ENCODE measurements around the gene COL6A1.

The COL6A1 gene

GRCh38 chr21:45969921-45970673 lies 11.5 kb upstream of the COL6A1 start:
- TF ChIP-seq FOXP2 (optimal IDR thresholded peaks at IDR 0.05; ENCODE audit: borderline replicate concordance, extremely low read depth, extremely low read length, insufficient read depth) (no peak), TAF1 (IDR thresholded peaks at IDR 0.05; ENCODE audit: borderline replicate concordance, insufficient read depth, low read length) (no peak), SIN3A (IDR thresholded peaks at IDR 0.05; ENCODE audit: borderline replicate concordance, insufficient read depth, low read length) (no peak), POLR2AphosphoS5 (IDR thresholded peaks at IDR 0.05; ENCODE audit: low read depth, low read length) (no peak)
- TF ChIP-seq, protein P1, sequence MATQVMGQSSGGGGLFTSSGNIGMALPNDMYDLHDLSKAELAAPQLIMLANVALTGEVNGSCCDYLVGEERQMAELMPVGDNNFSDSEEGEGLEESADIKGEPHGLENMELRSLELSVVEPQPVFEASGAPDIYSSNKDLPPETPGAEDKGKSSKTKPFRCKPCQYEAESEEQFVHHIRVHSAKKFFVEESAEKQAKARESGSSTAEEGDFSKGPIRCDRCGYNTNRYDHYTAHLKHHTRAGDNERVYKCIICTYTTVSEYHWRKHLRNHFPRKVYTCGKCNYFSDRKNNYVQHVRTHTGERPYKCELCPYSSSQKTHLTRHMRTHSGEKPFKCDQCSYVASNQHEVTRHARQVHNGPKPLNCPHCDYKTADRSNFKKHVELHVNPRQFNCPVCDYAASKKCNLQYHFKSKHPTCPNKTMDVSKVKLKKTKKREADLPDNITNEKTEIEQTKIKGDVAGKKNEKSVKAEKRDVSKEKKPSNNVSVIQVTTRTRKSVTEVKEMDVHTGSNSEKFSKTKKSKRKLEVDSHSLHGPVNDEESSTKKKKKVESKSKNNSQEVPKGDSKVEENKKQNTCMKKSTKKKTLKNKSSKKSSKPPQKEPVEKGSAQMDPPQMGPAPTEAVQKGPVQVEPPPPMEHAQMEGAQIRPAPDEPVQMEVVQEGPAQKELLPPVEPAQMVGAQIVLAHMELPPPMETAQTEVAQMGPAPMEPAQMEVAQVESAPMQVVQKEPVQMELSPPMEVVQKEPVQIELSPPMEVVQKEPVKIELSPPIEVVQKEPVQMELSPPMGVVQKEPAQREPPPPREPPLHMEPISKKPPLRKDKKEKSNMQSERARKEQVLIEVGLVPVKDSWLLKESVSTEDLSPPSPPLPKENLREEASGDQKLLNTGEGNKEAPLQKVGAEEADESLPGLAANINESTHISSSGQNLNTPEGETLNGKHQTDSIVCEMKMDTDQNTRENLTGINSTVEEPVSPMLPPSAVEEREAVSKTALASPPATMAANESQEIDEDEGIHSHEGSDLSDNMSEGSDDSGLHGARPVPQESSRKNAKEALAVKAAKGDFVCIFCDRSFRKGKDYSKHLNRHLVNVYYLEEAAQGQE (IDR thresholded peaks at IDR 0.05; ENCODE audit: insufficient read depth in 1 of 2, low read depth in 2 of 2, low read length in 2 of 2) = no peak

DNA sequence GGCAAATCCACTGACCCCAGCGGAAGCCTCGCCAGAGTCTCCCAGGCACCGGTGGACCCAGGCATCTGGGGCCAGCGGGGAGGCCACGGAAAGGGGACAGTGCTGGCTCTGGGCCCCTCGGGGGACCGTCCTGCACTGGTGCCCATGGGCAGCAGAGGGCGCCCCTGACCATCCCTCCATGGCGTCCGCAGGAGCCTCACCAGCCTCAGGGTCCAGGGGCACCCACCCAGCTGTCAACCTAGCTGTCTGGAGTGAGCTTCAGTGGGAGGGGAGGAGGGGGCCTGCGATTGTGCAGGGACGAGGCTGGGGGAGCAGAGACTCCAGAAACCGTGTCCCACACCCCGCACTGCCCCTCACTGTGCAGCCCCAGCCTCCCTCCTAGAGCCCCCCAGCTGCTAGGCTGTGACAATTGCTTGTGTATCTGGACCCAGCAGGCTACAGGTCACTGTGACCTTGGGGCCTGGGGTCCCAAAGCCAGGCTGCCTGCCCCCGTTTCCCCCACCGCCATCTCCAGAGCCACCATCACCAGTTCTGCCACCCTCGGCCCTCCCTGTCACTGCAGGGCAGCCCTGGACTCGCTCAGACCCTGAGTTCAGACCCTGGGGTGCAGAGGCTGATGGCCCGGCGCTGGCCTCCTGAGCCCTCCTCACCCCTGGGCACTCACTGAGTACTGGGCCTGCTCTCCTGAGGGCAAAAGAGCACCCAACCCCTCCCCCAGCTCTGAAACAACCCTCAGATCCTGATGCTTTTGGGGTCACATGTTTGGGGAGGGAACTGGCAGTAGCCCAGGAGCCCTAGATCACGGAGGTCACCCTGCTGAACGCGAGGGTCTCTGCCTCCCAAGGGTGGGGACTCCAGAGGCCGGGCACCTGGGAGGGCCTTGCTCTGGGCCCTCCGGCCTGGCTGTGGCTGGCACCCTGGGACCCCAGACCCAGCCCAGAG lies 10.6 kb upstream of the COL6A1 start:
- TF ChIP-seq, protein P1 (IDR thresholded peaks at IDR 0.05; ENCODE audit: insufficient read depth in 1 of 2, low read depth in 2 of 2, low read length in 2 of 2) = no peak
- TF ChIP-seq POLR2AphosphoS5 (IDR thresholded peaks at IDR 0.05; ENCODE audit: low read depth, low read length) = no peak
- no peak for TF ChIP-seq SIN3A (IDR thresholded peaks at IDR 0.05; ENCODE audit: borderline replicate concordance, insufficient read depth, low read length)
- no peak for TF ChIP-seq FOXP2 (optimal IDR thresholded peaks at IDR 0.05; ENCODE audit: borderline replicate concordance, extremely low read depth, extremely low read length, insufficient read depth)
- TF ChIP-seq TAF1 (IDR thresholded peaks at IDR 0.05; ENCODE audit: borderline replicate concordance, insufficient read depth, low read length) = no peak

- TF ChIP-seq POLR2AphosphoS5 (IDR thresholded peaks at IDR 0.05; ENCODE audit: low read depth, low read length) (no peak), SIN3A (IDR thresholded peaks at IDR 0.05; ENCODE audit: borderline replicate concordance, insufficient read depth, low read length) (no peak), TAF1 (IDR thresholded peaks at IDR 0.05; ENCODE audit: borderline replicate concordance, insufficient read depth, low read length) (no peak), FOXP2 (optimal IDR thresholded peaks at IDR 0.05; ENCODE audit: borderline replicate concordance, extremely low read depth, extremely low read length, insufficient read depth) (no peak)
- TF ChIP-seq, protein P1 (IDR thresholded peaks at IDR 0.05; ENCODE audit: insufficient read depth in 1 of 2, low read depth in 2 of 2, low read length in 2 of 2) = no peak
Measured at GRCh38 chr21:45971616-45972352, 9.8 kb upstream of the COL6A1 start.

DNA sequence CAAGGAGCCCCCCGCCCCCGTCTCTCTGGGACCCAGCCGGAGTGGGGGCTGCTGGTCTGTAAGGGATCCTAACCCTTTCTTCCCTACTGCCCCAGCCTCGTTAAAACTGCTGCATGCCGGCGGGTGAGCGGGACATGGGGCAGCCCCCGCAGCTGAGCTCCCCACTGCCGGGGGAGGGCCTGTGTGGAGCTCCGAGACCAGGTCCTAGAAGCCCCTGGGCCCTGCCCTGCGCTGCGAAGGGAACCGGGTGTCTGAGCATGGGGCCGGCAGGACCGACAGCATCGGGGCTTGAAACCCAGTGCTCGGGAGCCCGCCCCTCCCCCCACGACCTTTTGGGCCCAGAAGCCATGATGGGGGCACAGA lies 9.2 kb upstream of the COL6A1 start:
- TF ChIP-seq SIN3A (IDR thresholded peaks at IDR 0.05; ENCODE audit: borderline replicate concordance, insufficient read depth, low read length) = no peak
- no peak for TF ChIP-seq FOXP2 (optimal IDR thresholded peaks at IDR 0.05; ENCODE audit: borderline replicate concordance, extremely low read depth, extremely low read length, insufficient read depth)
- TF ChIP-seq, protein P1 (IDR thresholded peaks at IDR 0.05; ENCODE audit: insufficient read depth in 1 of 2, low read depth in 2 of 2, low read length in 2 of 2) = no peak
- TF ChIP-seq POLR2AphosphoS5 (IDR thresholded peaks at IDR 0.05; ENCODE audit: low read depth, low read length) = no peak
- no peak for TF ChIP-seq TAF1 (IDR thresholded peaks at IDR 0.05; ENCODE audit: borderline replicate concordance, insufficient read depth, low read length)

All from PFSK-1 (cell line).